ENCODE results near the gene CEACAM3.

Gene CEACAM3

DNA sequence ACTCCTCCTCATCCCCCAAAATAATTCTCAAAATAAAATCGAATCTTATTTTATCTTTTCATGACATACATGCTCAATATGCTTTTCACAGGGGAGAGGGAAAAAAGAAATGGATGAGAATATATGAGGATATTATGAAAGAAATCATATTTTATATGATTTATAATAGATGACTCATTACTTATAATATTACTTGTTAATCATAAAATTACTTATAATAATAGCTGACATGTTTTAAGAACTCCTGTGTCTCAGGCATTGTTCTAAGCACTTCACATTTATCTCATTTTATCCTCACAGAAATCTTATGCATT, 3.0 kb upstream of the CEACAM3 start:
- DNase-seq = no peak

DNA sequence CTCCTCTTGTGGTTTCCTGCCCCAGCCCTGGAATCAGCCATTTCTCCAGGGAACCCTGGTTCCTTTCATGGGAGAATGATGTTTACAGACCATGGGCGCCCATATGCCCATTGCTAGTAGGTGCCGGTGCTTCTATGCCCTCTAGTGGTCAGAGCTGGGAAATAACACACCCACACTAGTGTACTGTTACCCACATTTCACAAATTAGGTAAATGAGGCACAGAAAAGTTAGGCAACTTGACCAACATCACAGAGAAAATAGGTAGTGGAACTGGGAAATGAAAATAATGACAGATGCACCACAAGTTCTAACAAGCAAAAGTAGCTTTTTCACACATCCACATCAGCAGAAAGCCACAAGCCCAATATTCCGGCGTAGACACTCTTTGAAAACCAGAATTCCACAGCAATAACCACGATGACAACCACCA, 1.3 kb upstream of the CEACAM3 start:
- peak; percentile 12 to 68 (median 39) for DNase-seq

DNA sequence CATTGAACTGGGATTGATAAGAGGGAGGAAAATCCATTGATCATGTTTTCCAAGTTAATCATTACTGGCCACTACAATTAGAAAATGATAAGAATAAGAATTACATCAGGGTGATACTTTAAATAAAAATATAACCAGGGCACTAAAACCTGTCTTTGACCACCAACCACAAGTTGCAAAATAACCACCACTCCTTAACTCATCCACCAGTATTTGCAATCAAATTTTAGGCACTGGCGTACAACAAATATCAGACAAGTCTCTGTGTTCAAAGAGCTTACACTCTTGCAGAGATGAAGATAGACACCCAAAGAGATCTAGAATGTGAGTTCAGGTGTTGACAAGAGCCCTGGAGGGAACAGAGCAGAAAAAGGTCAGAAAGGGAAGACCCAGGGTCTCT, 514 bp downstream of the CEACAM3 start:
- no peak for DNase-seq

- no peak for DNase-seq
These were observed 3.1 kb downstream of the CEACAM3 start for GRCh38 chr19:41799444-41800000.

- DNase-seq = no peak
These were observed 4.6 kb downstream of the CEACAM3 start for GRCh38 chr19:41801031-41801430.

DNA sequence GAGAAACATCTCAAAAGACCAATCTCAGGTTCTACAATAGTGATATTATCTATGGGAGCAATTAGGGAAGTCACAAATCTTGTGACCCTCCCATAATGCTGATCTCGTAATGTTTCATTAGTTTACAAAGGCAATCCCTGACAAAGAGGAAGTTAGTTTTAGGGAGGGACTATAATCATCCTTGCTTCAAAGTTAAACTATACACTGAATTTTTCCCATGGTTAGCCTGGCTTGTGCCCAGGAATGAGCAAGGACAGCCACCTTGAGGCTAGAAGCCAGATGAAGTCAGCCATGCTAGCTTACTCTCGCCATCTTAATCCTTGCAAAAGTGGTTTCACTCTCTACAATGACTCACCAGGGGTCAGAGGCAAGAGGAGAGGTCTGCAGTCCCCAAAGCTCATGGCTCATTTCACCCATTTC, 5.4 kb downstream of the CEACAM3 start:
- DNase-seq = no peak

- DNase-seq = no peak
These were observed 6.4 kb downstream of the CEACAM3 start for GRCh38 chr19:41802770-41803169.

GRCh38 chr19:41804336-41804735, 7.9 kb downstream of the CEACAM3 start:
- peak in 1 of 6 experiments; percentile 12 for DNase-seq

DNA sequence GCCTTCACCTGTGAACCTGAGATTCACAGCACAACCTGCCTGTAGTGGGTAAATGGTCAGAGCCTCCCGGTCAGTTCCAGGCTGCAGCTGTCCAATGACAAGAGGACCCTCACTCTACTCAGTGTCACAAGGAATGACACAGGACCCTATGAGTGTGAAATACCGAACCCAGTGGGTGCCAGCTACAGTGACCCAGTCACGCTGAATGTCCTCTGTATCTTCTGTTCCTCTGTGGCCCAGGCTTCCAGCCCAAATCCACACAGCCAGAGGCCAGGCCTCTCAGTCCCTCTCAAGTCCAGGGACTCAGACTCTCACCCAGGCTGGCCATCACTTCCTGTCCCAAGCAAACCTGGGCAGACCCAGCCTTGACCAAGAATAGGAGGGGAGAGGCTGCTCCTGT, 10.8 kb downstream of the CEACAM3 start:
- DNase-seq = no peak

DNA sequence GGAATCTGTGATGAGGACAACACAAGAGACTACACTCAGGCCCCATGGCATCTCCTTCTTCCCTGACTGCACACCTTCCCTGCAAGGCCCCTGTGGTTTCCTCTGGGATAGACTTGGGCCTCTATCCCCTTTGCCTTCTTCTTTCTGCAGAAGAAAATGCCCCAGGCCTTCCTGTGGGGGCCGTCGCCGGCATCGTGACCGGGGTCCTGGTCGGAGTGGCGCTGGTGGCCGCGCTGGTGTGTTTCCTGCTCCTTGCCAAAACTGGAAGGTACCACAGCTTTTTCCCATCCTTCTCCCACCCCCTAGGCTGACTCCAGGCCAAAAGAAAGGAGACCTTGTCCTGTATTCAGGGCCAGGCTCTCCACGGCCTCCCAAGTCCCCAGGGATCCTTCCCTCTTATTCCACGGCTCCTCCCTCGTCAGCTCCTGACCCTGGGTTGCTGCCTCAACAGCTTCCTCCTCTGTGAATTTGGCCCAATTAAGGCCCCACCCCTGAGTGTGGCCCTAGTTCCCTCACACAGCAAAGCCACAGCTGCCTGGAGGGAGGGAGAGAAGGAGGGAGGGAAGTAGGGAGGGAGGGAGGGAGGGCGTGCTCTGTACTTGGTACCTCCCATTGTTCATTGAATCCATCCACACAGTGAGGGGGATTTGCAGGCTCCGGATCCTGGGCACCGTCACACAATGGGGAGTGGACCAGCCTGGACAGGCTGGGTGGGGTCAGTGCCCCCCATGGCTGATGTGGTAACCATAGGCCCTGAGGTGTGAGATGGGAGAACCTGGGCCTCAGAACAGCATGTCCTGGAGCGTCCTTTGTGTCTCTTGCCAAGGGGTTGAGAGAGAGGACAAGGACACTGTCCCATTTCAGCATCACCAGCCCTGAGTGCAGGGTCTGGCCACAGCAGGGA, 12.5 kb downstream of the CEACAM3 start:
- DNase-seq = no peak

GRCh38 chr19:41810301-41810700, 13.9 kb downstream of the CEACAM3 start:
- no peak for DNase-seq

- DNase-seq = no peak
These were observed 14.6 kb downstream of the CEACAM3 start for GRCh38 chr19:41811036-41811435.

DNA sequence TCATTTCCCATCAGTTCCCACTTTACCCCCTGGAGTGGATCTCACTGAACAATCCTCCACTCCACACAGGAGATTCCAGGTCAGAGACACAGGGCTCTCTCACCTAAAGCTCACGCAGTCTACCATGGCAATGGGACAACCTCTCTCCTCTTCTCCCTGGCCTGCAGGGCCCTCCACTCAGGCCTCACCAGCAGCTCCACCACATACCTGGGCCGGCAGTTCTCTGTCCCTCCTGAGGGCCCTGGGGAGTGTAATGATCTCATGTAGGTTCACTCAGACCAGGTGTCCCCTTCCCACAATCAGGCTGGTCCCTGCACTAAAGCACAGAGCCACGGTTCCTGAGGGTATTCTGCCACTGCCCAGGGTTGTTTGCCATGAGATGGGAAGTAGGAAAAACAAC, 15.6 kb downstream of the CEACAM3 start:
- no peak for DNase-seq

GRCh38 chr19:41813911-41814310, 17.5 kb downstream of the CEACAM3 start:
- no peak for DNase-seq

DNA sequence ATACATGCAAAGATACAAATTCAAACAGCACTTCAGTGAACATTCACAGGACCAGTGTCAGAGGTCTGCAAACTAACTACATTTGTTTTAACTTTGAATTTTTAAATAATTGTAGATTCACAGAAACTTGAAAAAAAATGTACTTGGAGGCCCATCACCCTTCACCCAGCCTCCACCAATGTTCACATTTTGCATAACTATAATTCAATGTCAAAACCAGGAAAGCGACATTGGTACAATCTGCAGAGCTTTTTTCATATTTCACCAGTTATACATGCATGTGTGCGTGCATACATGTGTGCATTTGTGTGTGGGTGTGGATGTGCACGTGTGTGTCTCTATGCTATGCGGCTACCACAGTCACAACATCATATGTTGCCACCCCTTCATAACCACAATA, 18.9 kb downstream of the CEACAM3 start:
- DNase-seq = no peak

DNA sequence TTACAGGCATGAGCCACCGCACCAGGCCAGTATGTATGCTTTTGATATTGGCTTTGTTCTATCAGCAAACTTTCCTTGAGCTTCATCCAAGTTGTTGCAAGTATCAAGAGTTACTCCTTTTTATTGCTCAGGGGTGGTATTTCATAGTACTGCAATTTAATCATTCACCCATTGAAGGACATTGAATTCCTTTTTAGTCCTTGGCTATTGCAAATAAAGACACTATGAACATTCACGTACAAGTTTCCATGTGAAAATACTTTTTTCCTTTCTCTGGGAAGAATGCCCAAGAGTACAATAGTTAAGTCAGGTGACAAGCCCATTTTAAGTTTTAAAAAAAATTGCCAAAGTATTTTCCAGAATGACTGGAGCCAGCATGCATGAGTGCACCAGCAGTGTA, 20.4 kb downstream of the CEACAM3 start:
- DNase-seq = no peak

DNA sequence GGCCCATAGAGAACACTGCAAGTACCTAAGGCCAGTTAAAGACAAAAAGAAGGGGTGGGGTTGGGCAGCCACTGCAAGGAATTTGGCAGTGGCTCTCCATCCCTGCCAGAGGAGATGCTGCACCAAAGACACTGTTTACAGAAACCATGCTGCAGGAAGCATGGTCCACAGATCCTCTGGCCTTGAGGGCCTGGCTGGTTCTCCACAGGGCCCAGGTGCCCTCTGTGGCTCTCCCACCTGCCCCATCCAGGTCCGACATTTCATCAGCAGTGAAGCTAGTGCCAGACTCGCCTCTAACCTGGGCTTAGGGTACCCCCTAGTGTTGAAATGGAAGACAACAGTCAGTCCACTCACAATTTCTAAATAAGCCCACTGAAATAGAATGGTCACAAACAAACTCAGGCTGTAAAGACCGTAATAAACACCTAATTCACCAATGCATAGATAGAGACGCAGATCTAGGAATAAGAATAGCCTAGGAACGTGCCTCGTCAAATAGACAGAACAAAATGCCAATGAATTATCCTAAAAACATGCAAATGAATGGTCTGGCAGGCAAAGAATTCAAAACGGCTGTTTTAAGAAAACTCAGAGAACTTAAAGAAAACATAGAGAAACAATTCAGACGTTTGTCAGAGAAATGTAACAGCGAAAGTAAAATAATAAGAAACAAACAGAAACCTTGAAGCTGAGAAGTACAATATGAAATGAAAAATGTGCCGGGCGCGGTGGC, 24.8 kb downstream of the CEACAM3 start:
- peak; percentile 20 to 65 (median 38) for DNase-seq

DNA sequence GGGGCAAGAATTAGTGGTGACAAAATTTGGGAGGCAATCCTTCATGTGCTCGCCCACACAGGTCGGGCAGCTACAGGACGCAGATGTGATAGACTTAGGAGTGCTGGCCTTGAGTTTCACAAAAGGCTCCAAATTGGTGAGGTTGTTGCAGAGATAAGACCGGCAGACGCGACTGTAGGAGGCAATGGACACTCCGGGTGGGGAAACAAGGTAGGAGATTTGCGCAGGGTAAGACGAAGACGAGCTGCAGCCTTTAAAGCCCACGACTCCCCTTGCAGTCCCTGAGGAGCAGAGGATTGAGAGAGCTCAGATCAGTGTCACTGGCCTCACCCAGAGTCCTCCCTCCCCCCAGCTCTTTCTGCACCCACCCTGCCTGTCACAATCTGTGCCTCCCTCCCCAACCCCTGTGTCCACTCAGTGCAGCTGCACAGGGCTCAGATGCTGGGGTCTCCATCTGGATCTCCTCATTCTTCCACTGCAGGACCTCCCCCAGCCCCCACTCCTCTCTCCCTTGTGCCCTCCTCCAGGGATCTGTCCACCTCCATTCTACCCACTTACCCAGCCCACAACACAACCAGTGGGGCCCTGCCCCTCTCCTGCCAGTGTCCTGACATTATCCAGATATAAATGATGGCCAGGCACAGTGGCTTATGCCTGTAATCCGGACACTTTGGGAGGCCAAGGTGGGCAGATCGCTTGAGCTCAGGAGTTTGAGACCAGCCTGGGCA, 41.8 kb downstream of the CEACAM3 start:
- no peak for DNase-seq

GRCh38 chr19:41839211-41839610, 42.8 kb downstream of the CEACAM3 start:
- no peak for DNase-seq

- DNase-seq = no peak
These were observed 47.0 kb downstream of the CEACAM3 start for GRCh38 chr19:41843371-41843770.

DNA sequence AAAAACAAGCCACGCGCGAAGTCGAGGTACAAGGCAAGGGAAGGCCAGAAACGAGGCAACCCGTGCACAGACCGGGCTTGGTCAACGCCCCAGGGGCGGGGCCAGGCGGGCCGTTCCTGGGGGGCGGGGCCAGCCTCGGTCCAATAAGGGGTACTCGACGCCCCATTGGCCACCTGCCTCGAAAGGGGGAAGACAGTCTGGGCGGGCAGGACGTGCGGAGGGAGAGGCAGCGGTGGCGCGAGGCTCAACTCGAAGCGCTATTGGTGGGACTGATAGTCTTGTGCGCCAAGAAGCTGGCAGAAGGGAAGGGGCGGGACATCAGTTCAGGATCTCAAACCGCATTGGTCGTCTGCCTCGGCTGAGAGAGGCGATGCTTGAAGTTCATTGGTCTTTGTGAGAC, 48.2 kb downstream of the CEACAM3 start, which contains the start of gene LYPD4:
LYPD4 (minus strand) TSS at position 83 of the 400 bp plus-strand sequence. CDS start 5,398 bp downstream, outside the sequence.
- DNase-seq = no peak

DNA sequence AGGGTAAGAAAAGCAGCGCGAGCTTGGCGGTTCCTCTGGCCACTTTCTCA, 48.4 kb downstream of the CEACAM3 start, which contains the start of gene DMRTC2:
DMRTC2 (plus strand) TSS at position 42 of the 50 bp plus-strand sequence. CDS start 2,387 bp downstream, outside the sequence.
- DNase-seq = no peak

DNA sequence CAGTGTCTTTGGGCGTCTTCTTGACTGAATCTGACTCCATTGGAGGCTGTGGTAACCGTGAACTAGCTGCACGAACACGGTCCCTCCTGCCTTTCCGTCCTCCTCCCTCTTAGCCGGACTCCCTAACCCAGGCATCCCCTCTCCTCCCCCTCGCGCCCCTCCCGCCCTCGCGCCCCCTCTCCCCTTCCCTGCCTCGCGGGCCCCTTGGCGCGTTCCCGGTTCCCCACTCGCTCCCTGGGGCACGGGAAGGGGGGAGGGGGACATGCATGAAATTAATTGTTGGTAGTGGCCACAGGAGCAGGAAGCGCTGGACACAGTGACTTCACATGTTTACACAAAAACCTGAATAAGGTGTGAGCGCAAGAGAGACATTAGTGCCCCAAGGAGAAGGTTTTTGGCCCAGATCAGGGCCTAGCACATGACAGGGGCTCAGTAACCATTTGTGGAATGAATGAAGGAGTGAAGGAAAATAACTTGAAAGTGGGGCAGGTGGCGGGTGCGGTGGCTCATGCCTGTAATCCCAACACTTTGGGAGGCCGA, 48.7 kb downstream of the CEACAM3 start:
- no peak for DNase-seq
